GM21825 (cell line): ENCODE results near the gene RIN3.

Experiments used
- ATAC-seq: cut with Tn5 transposase; IDR thresholded peaks from one replicate; pipeline ENCODE4 v1.9.1; 2021; ENCODE audit warnings: mild to moderate bottlenecking, moderate library complexity; ENCODE audit not compliant: unreplicated experiment

Gene RIN3

GRCh38 chr14:92645841-92646478 is 132.4 kb downstream of the RIN3 start:
- no peak for ATAC-seq

GRCh38 chr14:92646952-92647796 is 133.6 kb downstream of the RIN3 start:
- ATAC-seq: no peak

- no peak for ATAC-seq
Measured at GRCh38 chr14:92647797-92648279, 134.3 kb downstream of the RIN3 start.

GRCh38 chr14:92649066-92649465 is 135.5 kb downstream of the RIN3 start:
- no peak for ATAC-seq

- no peak for ATAC-seq
Measured at GRCh38 chr14:92649934-92650545, 136.5 kb downstream of the RIN3 start.

GRCh38 chr14:92650581-92651105 is 137.1 kb downstream of the RIN3 start:
- no peak for ATAC-seq

GRCh38 chr14:92651106-92651757 is 137.7 kb downstream of the RIN3 start:
- peak; percentile 61 for ATAC-seq

GRCh38 chr14:92651758-92652406 is 138.3 kb downstream of the RIN3 start:
- no peak for ATAC-seq

GRCh38 chr14:92652413-92653151 is 139.0 kb downstream of the RIN3 start:
- ATAC-seq: no peak

- ATAC-seq: no peak
Measured at GRCh38 chr14:92653162-92653651, 139.6 kb downstream of the RIN3 start.

- no peak for ATAC-seq
Measured at GRCh38 chr14:92654239-92654901, 140.8 kb downstream of the RIN3 start.

- ATAC-seq: no peak
Measured at GRCh38 chr14:92655419-92656201, 142.0 kb downstream of the RIN3 start.

GRCh38 chr14:92656306-92657081 is 142.9 kb downstream of the RIN3 start:
- ATAC-seq: no peak

GRCh38 chr14:92657457-92658142 is 144.0 kb downstream of the RIN3 start:
- no peak for ATAC-seq

- no peak for ATAC-seq
Measured at GRCh38 chr14:92658160-92658559, 144.6 kb downstream of the RIN3 start.

- ATAC-seq: no peak
Measured at GRCh38 chr14:92658684-92659083, 145.1 kb downstream of the RIN3 start.
